GM12878 (cell line): Measurements from ENCODE around the gene MITF. TPM values are rescaled to one million over a fixed set of nuclear protein-coding genes. Genes with fewer than 3 reads are reported as not detected.

ENCODE experiments used
- ATAC-seq: fragments of 200-7000 bp; cut with Tn5 transposase; 3 replicates; pipeline ENCODE4 v1.9.1; 2020; ENCODE audit warnings: mild to moderate bottlenecking, moderate library complexity
- BruUV-seq: library from RNA; stranded (reverse); fragments of 400-500 nt; replicated peaks from 2 replicates; lab custom pipeline; 2021; lab: Mats Ljungman, UMichigan
- CTCF ChIA-PET: fragments of 300-600 bp; sonication (Branson Sonifier 250); formaldehyde crosslinking; extraction: SDS; loops from one replicate; lab custom pipeline; 2021; ENCODE audit warnings: inconsistent platforms; lab: Yijun Ruan, JAX
- POLR2A ChIA-PET: fragments of 350-600 bp; formaldehyde crosslinking; extraction: SDS; loops from one replicate; lab custom pipeline; 2021; ENCODE audit warnings: inconsistent platforms; lab: Charles Lee
- RAD21 ChIA-PET: fragments of 300-600 bp; sonication (Branson Sonifier 250); formaldehyde crosslinking; loops from one replicate; lab custom pipeline; 2023; ENCODE audit warnings: antibody characterized with exemption; ENCODE audit not compliant: unreplicated experiment; lab: Charles Lee
- SMC1A ChIA-PET: fragments of 300-600 bp; sonication (Branson Sonifier 250); formaldehyde crosslinking; loops from one replicate; lab custom pipeline; 2023; ENCODE audit not compliant: unreplicated experiment, uncharacterized antibody; lab: Charles Lee
- DNase-seq: peaks from one replicate; pipeline ENCODE4 v3.0.0-alpha.2; 2011; ENCODE audit warnings: low read depth, low spot score
- FAIRE-seq: peaks from 3 replicates; lab custom pipeline; 2011; peaks lifted over from hg19 to GRCh38; lab: Jason Lieb, UNC
- H2AFZ ChIP-seq: 2 replicates; pipeline ENCODE4 v1.6.0; 2011; ENCODE audit warnings: low read depth, low read length, control low read depth; ENCODE audit not compliant: control insufficient read depth
- H3K27ac ChIP-seq: 2 replicates; pipeline ENCODE4 v1.5.1; 2011; ENCODE audit warnings: control low read depth; ENCODE audit not compliant: control insufficient read depth, insufficient read depth
- H3K27me3 ChIP-seq, 2 experiments: replicated peaks in 1 of 2; 2 replicates each; pipeline versions ENCODE4 v1.6.0 to v1.6.1; 2011; ENCODE audit warnings: low read length in 1 of 2; ENCODE audit not compliant: control insufficient read depth in 2 of 2, insufficient read depth in 2 of 2
- H3K36me3 ChIP-seq, 2 experiments: 2 replicates each; pipeline ENCODE4 v1.5.1; 2011; ENCODE audit warnings: low read length in 1 of 2; ENCODE audit not compliant: control insufficient read depth in 2 of 2, insufficient read depth in 2 of 2
- H3K4me1 ChIP-seq: 2 replicates; pipeline ENCODE4 v1.6.1; 2011; ENCODE audit warnings: mild to moderate bottlenecking, low read length, moderate library complexity, mixed read lengths; ENCODE audit not compliant: control insufficient read depth, insufficient read depth
- H3K4me2 ChIP-seq: 2 replicates; pipeline ENCODE4 v1.6.0; 2011; ENCODE audit warnings: control low read depth; ENCODE audit not compliant: control insufficient read depth, insufficient read depth
- H3K4me3 ChIP-seq: fragments of 200-600 bp; sonication (generic); 2 replicates; pipeline ENCODE4 v1.5.1; 2016
- H3K79me2 ChIP-seq: 2 replicates; pipeline ENCODE4 v1.6.0; 2011; ENCODE audit warnings: low read length; ENCODE audit not compliant: control insufficient read depth, insufficient read depth
- H3K9ac ChIP-seq: 2 replicates; pipeline ENCODE4 v1.8.0; 2011; ENCODE audit warnings: low read length, control low read depth, mixed read lengths; ENCODE audit not compliant: control insufficient read depth, insufficient read depth
- H3K9me3 ChIP-seq: replicated peaks from 3 replicates; pipeline ENCODE4 v1.5.1; 2011; ENCODE audit warnings: mild to moderate bottlenecking, low read length; ENCODE audit not compliant: control insufficient read depth, insufficient read depth
- H4K20me1 ChIP-seq: 2 replicates; pipeline ENCODE4 v1.6.0; 2011; ENCODE audit not compliant: control insufficient read depth, insufficient read depth
- BRCA1 ChIP-seq: IDR thresholded peaks from 2 replicates; pipeline ENCODE4 v1.6.1; 2011; ENCODE audit warnings: low read depth, low read length, improper control_type of control experiment
- GABPA ChIP-seq: IDR thresholded peaks from 2 replicates; pipeline ENCODE4 v1.6.1; 2014; ENCODE audit warnings: antibody characterized with exemption, low read depth, mild to moderate bottlenecking, inconsistent platforms
- MEF2B ChIP-seq: fragments of 450-650 bp; IDR thresholded peaks from 2 replicates; pipeline ENCODE4 v1.6.1; 2018; ENCODE audit warnings: mild to moderate bottlenecking, moderate library complexity; ENCODE audit not compliant: partially characterized antibody, poor library complexity, severe bottlenecking
- NFYB ChIP-seq: IDR thresholded peaks from 2 replicates; pipeline ENCODE4 v1.6.1; 2011; ENCODE audit warnings: low read depth, mild to moderate bottlenecking, low read length, improper control_type of control experiment, moderate library complexity; ENCODE audit not compliant: insufficient read depth
- TBL1XR1 ChIP-seq: IDR thresholded peaks from 2 replicates; pipeline ENCODE4 v1.6.1; 2012; ENCODE audit warnings: low read depth, low read length, improper control_type of control experiment
- WGBS: methylation state at CpG from one replicate; pipeline ENCODE4 v1.1.6; 2016; ENCODE audit warnings: low lambda C conversion rate; ENCODE audit not compliant: insufficient replicate concordance, insufficient coverage; ENCODE audit errors: missing lambda C conversion rate; 5-methylcytosine and 5-hydroxymethylcytosine counted together
- in situ Hi-C: fragments of 300-500 bp; cut with MboI; formaldehyde crosslinking; loops from 9 replicates; pipeline ENCODE4 v1.14.3; 2018; ENCODE audit warnings: mixed read lengths
- intact Hi-C: fragments of 100-400 bp; cut with micrococcal nuclease; formaldehyde crosslinking; loops from one replicate; pipeline ENCODE4 v1.14.2; 2022; ENCODE audit not compliant: unreplicated experiment
- polyA plus RNA-seq, 11 experiments: library from polyadenylated mRNA; depleted of rRNA in 4 of 11; unstranded in 6 of 11; stranded (reverse) in 5 of 11; fragments of >200 nt; fragmentation: Nextera tagmentation in 4 of 11; fragmentation: Illumina TruSeq in 1 of 11; extraction: Ambion mirVana in 4 of 11; extraction: Trizol in 1 of 11; gene quantifications; 1 replicate in 1 of 11; 2 replicates in 10 of 11; pipeline versions ENCODE4 v1.2.1 to v1.2.3, GENCODE V29; 2011 to 2016; ENCODE audit warnings: inconsistent platforms in 2 of 11, missing spikeins in 2 of 11, low read depth in 1 of 11
- total RNA-seq, 4 experiments: library from RNA; depleted of rRNA in 3 of 4; stranded (reverse); fragments of >200 nt in 3 of 4; fragmentation: Illumina TruSeq in 1 of 4; extraction: Trizol in 1 of 4; gene quantifications; 2 replicates each; pipeline versions ENCODE4 v1.2.1 to v1.2.3, GENCODE V29; 2013 to 2021
- TF ChIP-seq, protein P1 (sequence below): fragments of 450-650 bp; IDR thresholded peaks from 2 replicates; pipeline ENCODE4 v1.6.1; 2017; ENCODE audit warnings: mild to moderate bottlenecking
- TF ChIP-seq, protein P2 (sequence below): fragments of 450-650 bp; IDR thresholded peaks from 2 replicates; pipeline ENCODE4 v1.6.1; 2017; ENCODE audit warnings: mild to moderate bottlenecking, low read depth, inconsistent platforms; ENCODE audit not compliant: poor library complexity, severe bottlenecking

MITF gene
- total and polyA plus RNA-seq, 10 of the 15 experiments (the other 5 are each of a cell fraction or from before 2014, with no cell fraction given), result under 0.01 to 0.90 (median 0.06) TPM; not detected in 3

- Histone ChIP-seq H3K9ac (no peak overlapping the region), H3K9me3 (no peaks in the 10 kb centered on the region), H3K36me3 (no peaks in the 10 kb centered on the region), H4K20me1 (no peaks in the 10 kb centered on the region), H3K79me2 (no peaks in the 10 kb centered on the region), H3K27me3 (no peaks in the 10 kb centered on the region), H3K4me3 (no peak overlapping the region), H3K4me1 (no peaks in the 10 kb centered on the region), H2AFZ (no peak overlapping the region), H3K4me2 (no peak overlapping the region), H3K27ac (no peak overlapping the region)
- CTCF ChIA-PET, result interaction anchor here (0.6 to 0.7 kb wide), 2 partner anchors 89 to 1589 kb away, joined by 3 to 4 read pairs; no protein-coding TSS in a partner anchor
- in situ Hi-C loops, result no loop called here
- RAD21 ChIA-PET, result no interaction called here
- FAIRE-seq (no peak), ATAC-seq (no peak), DNase-seq (no peak)
- BruUV-seq, result no TSS peak
- POLR2A ChIA-PET, result no interaction called here
- intact Hi-C loops, result no loop called here
- WGBS, result 0% methylated on average over 1 of the region's 1 CpG
- no peak for TF ChIP-seq GABPA
- SMC1A ChIA-PET, result no interaction called here
Observed at GRCh38 chr3:69844706-69845105, 105.4 kb downstream of the MITF start.

GRCh38 chr3:69847303-69847702, 108.0 kb downstream of the MITF start:
- intact Hi-C loops, result no loop called here
- Histone ChIP-seq H3K27ac (no peak overlapping the region), H3K27me3 (no peaks in the 10 kb centered on the region), H3K79me2 (no peaks in the 10 kb centered on the region), H3K9ac (no peak overlapping the region), H3K4me2 (no peak overlapping the region), H2AFZ (no peak overlapping the region), H3K36me3 (no peaks in the 10 kb centered on the region), H3K4me1 (no peaks in the 10 kb centered on the region), H3K9me3 (no peaks in the 10 kb centered on the region), H3K4me3 (no peak overlapping the region), H4K20me1 (no peaks in the 10 kb centered on the region)
- ChIA-PET CTCF (no interaction called here), SMC1A (no interaction called here), POLR2A (no interaction called here), RAD21 (interaction anchor here (0.6 kb wide), 1 partner anchor 375 kb away, joined by 4 read pairs; no protein-coding TSS in a partner anchor)
- in situ Hi-C loops, result no loop called here
- 29% methylated on average over 3 of the region's 3 CpGs for WGBS
- BruUV-seq, result no TSS peak
- no peak for DNase-seq
- FAIRE-seq, result no peak
- ATAC-seq, result no peak
- TF ChIP-seq BRCA1 (no peak), NFYB (no peak), MEF2B (no peak), TBL1XR1 (no peak)
- TF ChIP-seq, protein P1, sequence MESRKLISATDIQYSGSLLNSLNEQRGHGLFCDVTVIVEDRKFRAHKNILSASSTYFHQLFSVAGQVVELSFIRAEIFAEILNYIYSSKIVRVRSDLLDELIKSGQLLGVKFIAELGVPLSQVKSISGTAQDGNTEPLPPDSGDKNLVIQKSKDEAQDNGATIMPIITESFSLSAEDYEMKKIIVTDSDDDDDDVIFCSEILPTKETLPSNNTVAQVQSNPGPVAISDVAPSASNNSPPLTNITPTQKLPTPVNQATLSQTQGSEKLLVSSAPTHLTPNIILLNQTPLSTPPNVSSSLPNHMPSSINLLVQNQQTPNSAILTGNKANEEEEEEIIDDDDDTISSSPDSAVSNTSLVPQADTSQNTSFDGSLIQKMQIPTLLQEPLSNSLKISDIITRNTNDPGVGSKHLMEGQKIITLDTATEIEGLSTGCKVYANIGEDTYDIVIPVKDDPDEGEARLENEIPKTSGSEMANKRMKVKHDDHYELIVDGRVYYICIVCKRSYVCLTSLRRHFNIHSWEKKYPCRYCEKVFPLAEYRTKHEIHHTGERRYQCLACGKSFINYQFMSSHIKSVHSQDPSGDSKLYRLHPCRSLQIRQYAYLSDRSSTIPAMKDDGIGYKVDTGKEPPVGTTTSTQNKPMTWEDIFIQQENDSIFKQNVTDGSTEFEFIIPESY, result no peak
- TF ChIP-seq, protein P2, sequence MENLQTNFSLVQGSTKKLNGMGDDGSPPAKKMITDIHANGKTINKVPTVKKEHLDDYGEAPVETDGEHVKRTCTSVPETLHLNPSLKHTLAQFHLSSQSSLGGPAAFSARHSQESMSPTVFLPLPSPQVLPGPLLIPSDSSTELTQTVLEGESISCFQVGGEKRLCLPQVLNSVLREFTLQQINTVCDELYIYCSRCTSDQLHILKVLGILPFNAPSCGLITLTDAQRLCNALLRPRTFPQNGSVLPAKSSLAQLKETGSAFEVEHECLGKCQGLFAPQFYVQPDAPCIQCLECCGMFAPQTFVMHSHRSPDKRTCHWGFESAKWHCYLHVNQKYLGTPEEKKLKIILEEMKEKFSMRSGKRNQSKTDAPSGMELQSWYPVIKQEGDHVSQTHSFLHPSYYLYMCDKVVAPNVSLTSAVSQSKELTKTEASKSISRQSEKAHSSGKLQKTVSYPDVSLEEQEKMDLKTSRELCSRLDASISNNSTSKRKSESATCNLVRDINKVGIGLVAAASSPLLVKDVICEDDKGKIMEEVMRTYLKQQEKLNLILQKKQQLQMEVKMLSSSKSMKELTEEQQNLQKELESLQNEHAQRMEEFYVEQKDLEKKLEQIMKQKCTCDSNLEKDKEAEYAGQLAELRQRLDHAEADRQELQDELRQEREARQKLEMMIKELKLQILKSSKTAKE, result no peak
